ENCODE measurements around the gene ASCC3. TPM values are rescaled to one million over a fixed set of nuclear protein-coding genes. Genes with fewer than 3 reads are reported as not detected.

The ASCC3 gene
- total and polyA plus RNA-seq, 4 donors = 12.8 to 32.7 (median 16.4) TPM

GRCh38 chr6:100593522-100593921, 287.6 kb downstream of the ASCC3 start:
- TF ChIP-seq ZBTB33 (IDR thresholded peaks at IDR 0.05) (no peak), MAX (IDR thresholded peaks at IDR 0.05) (no peak), RXRA (IDR thresholded peaks at IDR 0.05) (no peak), SP1 (IDR thresholded peaks at IDR 0.05) (no peak), GABPA (IDR thresholded peaks at IDR 0.05 in 1 of 2, conservative IDR thresholded peaks at IDR 0.05 in 1 of 2) (no peak), FOXA2 (IDR thresholded peaks at IDR 0.05) (no peak), TAF1 (conservative IDR thresholded peaks at IDR 0.05) (no peak), CTCF (IDR thresholded peaks at IDR 0.05; ENCODE audit: low read depth, low read length, missing input control) (no peak), EGR1 (IDR thresholded peaks at IDR 0.05; ENCODE audit: low read depth in 2 of 2) (no peak), HNF4A (conservative IDR thresholded peaks at IDR 0.05) (no peak), NR2F2 (IDR thresholded peaks at IDR 0.05) (no peak), YY1 (IDR thresholded peaks at IDR 0.05) (no peak), HNF4G (IDR thresholded peaks at IDR 0.05) (no peak), JUND (IDR thresholded peaks at IDR 0.05) (no peak), RAD21 (IDR thresholded peaks at IDR 0.05) (no peak), FOXA1 (IDR thresholded peaks at IDR 0.05) (no peak)
- TF ChIP-seq, protein P1, sequence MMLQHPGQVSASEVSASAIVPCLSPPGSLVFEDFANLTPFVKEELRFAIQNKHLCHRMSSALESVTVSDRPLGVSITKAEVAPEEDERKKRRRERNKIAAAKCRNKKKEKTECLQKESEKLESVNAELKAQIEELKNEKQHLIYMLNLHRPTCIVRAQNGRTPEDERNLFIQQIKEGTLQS (IDR thresholded peaks at IDR 0.05) = no peak
- TF ChIP-seq, protein P2, sequence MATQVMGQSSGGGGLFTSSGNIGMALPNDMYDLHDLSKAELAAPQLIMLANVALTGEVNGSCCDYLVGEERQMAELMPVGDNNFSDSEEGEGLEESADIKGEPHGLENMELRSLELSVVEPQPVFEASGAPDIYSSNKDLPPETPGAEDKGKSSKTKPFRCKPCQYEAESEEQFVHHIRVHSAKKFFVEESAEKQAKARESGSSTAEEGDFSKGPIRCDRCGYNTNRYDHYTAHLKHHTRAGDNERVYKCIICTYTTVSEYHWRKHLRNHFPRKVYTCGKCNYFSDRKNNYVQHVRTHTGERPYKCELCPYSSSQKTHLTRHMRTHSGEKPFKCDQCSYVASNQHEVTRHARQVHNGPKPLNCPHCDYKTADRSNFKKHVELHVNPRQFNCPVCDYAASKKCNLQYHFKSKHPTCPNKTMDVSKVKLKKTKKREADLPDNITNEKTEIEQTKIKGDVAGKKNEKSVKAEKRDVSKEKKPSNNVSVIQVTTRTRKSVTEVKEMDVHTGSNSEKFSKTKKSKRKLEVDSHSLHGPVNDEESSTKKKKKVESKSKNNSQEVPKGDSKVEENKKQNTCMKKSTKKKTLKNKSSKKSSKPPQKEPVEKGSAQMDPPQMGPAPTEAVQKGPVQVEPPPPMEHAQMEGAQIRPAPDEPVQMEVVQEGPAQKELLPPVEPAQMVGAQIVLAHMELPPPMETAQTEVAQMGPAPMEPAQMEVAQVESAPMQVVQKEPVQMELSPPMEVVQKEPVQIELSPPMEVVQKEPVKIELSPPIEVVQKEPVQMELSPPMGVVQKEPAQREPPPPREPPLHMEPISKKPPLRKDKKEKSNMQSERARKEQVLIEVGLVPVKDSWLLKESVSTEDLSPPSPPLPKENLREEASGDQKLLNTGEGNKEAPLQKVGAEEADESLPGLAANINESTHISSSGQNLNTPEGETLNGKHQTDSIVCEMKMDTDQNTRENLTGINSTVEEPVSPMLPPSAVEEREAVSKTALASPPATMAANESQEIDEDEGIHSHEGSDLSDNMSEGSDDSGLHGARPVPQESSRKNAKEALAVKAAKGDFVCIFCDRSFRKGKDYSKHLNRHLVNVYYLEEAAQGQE (IDR thresholded peaks at IDR 0.05) = no peak
- H3K4me1 ChIP-seq (ENCODE audit: control insufficient read depth in 4 of 4, insufficient read depth in 4 of 4, low read length in 3 of 4) = no peaks in the 10 kb centered on the region
- no peak overlapping the region for H3K4me3 ChIP-seq (ENCODE audit: low read depth in 1 of 3, low read length in 3 of 3)
- no peak overlapping the region for H3K27ac ChIP-seq (ENCODE audit: low read depth in 1 of 2, low read length in 2 of 2)
- peaks cover 0 to 7% (median 2%) of the 10 kb centered on the region in 4 donors for H3K36me3 ChIP-seq (ENCODE audit: control insufficient read depth in 4 of 4, insufficient read depth in 3 of 4, low read depth in 1 of 4, low read length in 3 of 4)
- no peak overlapping the region for H3K9ac ChIP-seq (ENCODE audit: low read depth in 1 of 2, low read length in 2 of 2)
- no peaks in the 10 kb centered on the region for H3K27me3 ChIP-seq (ENCODE audit: control insufficient read depth in 4 of 4, insufficient read depth in 4 of 4, low read length in 3 of 4)
- 75% methylated on average over 2 of the region's 2 CpGs for WGBS
- DNase-seq (ENCODE audit: low spot score) = no peak
- H3K9me3 ChIP-seq (ENCODE audit: control insufficient read depth in 4 of 4, low read length in 3 of 4) = no peaks in the 10 kb centered on the region

Data from liver (tissue), 9 donors.